ENCODE data around the gene UBE2F.
A peak's percentile ranks its signal among the peaks of the same experiment; 100 is the strongest.

Gene UBE2F

GRCh38 chr2:237966565-237967462 is at the start of gene UBE2F:
UBE2F (plus strand) TSS chr2:237967014; CDS start chr2:237973108, 6,094 bp downstream.
- DNase-seq, result peak; percentile 96 to 100 (median 98)
- intact Hi-C loops (cut with DNase I), result loop anchor here (2.0 to 10.0 kb wide), 5 partner anchors 40 to 298 kb away; partner anchors contain the start of genes ILKAP, RAMP1 and SCLY

- intact Hi-C loops (cut with DNase I), result no loop called here
- no peak for DNase-seq
These were observed 49.0 kb upstream of the UBE2F start for GRCh38 chr2:237917696-237918374.

DNA sequence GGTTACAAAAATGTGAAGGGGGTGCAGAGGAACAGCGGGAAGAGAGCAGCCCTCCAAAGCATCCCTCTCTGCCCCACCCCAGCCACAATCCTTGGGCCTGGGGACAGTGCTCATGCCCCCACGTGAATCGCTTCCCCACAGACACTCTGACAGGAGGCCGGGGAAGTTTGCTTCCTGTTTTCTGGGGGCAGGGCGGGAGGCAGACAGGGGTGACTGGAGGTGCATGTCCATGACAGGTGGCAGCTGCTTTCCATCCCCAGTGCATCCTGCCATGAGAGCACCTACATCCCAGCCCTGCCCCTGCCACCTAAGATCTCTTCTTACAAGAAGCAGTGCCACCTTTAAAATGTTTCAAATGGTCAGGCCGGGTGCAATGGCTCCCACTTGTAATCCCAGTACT is 47.2 kb upstream of the UBE2F start:
- peak in 3 of 10 donors; percentile 48 to 80 (median 62) for DNase-seq
- intact Hi-C loops (cut with DNase I), result no loop called here

GRCh38 chr2:237920673-237921072 is 46.1 kb upstream of the UBE2F start:
- intact Hi-C loops (cut with DNase I), result no loop called here
- DNase-seq, result peak in 3 of 10 donors; percentile 24 to 66 (median 29)

DNA sequence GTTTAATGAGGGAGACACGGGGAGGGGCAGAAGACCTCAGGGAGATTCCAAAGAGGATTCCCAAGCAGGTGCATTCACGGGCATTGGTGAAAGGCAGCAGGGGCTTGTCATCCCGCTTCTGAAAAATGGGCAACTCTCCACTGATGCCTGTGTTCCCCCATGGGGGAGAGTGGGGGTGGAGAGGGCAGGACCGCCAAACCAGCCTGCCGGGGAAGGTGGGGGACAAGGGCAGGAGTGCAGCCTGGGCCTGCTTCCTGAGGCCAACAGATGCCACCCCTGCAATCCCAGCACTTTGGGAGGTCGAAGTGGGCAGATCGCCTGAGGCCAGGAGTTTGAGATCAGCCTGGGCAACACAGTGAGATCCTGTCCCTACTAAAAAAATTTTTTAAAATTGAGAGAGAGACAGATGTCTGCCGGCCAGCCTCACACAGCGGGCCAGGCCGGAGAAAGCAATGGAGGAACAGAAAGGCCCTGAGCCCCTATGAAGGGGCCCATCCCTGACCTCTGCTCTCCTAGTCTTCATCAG is 44.8 kb upstream of the UBE2F start:
- intact Hi-C loops (cut with DNase I), result no loop called here
- peak in 2 of 10 donors; percentile 46 to 69 for DNase-seq

DNA sequence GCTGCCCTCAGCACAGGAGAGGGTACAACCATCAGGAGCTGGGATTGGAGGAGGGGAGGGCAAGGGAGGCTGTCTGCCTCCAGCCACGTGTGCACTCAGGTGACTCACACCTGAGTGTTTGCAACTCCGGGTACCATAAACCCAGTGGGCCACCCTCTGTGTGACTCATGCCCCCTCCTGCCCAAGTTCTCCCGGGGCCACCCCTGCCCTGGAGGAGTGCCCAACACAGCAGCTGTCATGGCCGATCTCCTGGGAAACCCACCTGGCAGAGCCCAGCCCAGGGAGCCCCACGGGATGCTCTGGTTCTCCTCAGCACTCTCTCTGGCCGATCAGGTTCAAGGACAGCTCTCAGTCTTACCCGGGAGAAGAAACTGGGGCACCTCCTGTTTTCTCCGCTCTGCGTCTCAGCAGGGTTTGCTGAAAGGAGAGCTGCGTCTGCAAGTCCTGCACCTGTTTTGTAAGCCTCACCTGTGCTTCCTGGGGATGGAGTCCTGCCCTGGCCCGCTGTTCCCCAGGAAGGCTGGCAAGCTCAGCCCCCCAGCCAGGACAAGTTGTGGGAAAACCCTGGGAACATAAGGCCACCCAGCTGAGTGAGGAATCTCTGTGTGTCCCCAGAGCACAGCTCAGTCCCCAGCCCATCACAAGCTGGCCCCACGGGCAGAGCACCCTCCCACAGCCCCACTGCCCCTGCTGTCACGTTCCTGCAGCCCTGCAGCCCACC is 44.0 kb upstream of the UBE2F start:
- intact Hi-C loops (cut with DNase I), result no loop called here
- DNase-seq, result peak in 3 of 10 donors; percentile 59 to 73 (median 71)

DNA sequence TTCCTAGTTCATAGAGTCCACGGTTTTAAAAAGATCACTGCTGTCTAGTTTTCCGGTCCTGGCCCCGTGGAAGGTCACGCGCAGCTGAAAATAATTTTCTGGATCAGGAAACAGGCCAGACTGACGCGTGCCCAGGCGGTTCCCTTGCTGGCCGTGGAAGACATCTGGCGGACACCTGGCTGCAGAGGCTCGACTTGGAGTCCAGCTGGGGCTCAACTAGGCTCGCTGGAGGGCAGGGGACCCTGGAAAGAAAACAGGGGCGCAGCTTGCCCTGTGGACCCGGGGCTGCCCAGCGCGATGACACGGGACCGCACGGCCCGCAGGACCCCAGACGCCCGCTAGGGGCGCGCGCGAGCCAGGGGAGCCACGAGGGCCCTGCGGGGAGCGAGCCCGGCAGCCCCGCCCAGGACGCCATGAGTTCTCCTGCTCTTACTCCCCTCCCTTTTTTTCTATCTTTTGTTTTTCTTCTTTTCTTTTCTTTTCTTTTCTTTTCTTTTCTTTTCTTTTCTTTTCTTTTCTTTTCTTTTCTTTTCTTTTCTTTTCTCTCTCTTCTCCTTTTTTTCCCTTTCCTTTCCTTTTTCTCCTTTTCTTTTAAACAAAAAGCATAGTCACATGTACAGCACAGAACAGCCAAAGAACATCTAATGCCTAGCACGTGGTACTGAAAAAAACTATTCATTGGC is 43.2 kb upstream of the UBE2F start:
- peak in 5 of 10 donors; percentile 20 to 88 (median 56) for DNase-seq
- intact Hi-C loops (cut with DNase I), result no loop called here

- intact Hi-C loops (cut with DNase I), result no loop called here
- no peak for DNase-seq
These were observed 42.7 kb upstream of the UBE2F start for GRCh38 chr2:237924164-237924534.

DNA sequence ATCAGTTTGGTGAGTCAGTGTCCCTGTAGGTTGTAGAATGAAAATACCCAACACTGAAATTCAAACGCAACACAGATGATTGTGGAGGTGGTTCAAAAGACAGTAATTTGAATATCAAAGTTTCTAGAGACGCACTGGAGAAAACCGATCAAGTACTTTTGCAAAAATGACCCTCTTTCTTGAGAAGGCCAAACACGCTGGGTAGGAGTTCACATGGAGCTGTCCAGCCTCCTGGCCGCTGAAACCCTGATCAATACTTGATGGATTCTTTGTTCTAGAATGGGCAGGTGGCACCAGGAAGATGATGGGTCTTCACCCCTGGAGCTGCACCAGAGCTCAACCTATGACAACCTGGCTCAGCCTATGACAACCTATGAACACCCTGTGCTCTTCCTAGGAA is 39.7 kb upstream of the UBE2F start:
- intact Hi-C loops (cut with DNase I), result no loop called here
- DNase-seq, result peak in 1 of 10 donors; percentile 21

GRCh38 chr2:237927986-237928385 is 38.8 kb upstream of the UBE2F start:
- intact Hi-C loops (cut with DNase I), result no loop called here
- no peak for DNase-seq

- peak in 1 of 10 donors; percentile 12 for DNase-seq
- intact Hi-C loops (cut with DNase I), result no loop called here
These were observed 36.8 kb upstream of the UBE2F start for GRCh38 chr2:237929979-237930378.

GRCh38 chr2:237931205-237931721 is 35.6 kb upstream of the UBE2F start:
- intact Hi-C loops (cut with DNase I), result no loop called here
- peak in 3 of 10 donors; percentile 26 to 72 (median 58) for DNase-seq

DNA sequence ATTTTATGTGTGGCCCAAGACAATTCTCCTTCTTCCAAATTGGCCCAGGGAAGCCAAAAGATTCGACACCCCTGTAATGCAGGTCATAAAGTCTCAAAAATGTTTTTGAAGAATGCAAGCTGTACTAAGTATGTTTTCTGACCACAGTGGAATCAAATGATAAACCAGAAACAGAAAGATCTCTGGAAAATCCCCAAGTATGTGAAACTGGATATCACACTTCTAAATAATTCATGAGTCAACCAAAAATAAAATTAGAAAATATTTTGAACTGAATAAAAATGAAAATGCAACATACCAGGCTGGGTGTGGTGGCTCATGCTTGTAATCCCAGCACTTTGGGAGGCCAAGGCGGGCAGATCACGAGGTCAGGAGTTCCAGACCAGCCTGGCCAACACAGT is 34.1 kb upstream of the UBE2F start:
- intact Hi-C loops (cut with DNase I), result no loop called here
- DNase-seq, result peak in 1 of 10 donors; percentile 10

DNA sequence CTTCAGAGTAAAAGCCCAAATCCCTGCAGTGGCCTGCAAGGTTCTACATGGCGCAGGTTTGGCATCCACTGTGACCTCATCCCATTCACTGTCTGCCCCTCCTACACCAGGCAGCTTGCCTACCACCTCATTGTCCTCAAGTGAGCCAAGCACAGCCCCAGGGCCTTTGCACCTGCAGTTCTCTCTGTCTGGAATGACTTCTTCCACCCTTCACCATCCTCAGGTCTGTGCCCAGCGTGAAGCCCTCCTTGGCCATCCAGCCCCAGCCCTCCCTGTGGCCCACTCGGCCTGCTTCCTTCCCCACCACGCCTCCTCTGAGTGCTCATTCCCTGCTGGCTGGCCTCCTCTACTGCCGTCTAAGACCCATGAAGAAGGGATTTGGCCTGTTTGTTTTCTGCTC is 32.6 kb upstream of the UBE2F start:
- intact Hi-C loops (cut with DNase I), result no loop called here
- peak in 1 of 10 donors; percentile 53 for DNase-seq

- intact Hi-C loops (cut with DNase I), result no loop called here
- DNase-seq, result peak in 2 of 10 donors; percentile 30 to 40
These were observed 30.9 kb upstream of the UBE2F start for GRCh38 chr2:237935740-237936452.

GRCh38 chr2:237939251-237939650 is 27.6 kb upstream of the UBE2F start:
- intact Hi-C loops (cut with DNase I), result no loop called here
- no peak for DNase-seq

DNA sequence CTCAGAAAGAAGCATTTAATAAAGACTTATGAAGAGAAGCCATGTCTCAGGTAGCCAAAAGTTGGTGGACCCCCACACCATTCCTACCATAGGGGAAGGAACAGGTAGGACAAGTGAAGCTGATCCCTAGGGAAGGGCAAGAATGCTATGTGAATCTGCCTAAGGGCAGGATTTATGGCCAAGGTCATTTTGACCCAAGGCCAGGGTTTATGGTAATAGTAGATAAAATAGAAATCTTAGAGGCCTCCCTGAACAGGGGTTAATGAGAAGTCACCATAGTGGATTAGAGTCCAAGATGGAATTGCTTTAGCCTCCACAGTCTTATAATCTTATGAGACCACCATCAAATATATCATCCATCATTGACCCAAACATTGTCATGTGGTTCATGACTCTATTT is 26.0 kb upstream of the UBE2F start:
- intact Hi-C loops (cut with DNase I), result no loop called here
- DNase-seq, result no peak

- intact Hi-C loops (cut with DNase I), result no loop called here
- peak in 1 of 10 donors; percentile 1 for DNase-seq
These were observed 25.6 kb upstream of the UBE2F start for GRCh38 chr2:237941239-237941638.

GRCh38 chr2:237942513-237942899 is 24.3 kb upstream of the UBE2F start:
- intact Hi-C loops (cut with DNase I), result no loop called here
- no peak for DNase-seq

Measured in posterior cingulate gyrus (tissue), 11 donors.